ENCODE measurements around the gene UBR4. TPM values are rescaled to one million over a fixed set of nuclear protein-coding genes. Genes with fewer than 3 reads are reported as not detected.

The UBR4 gene
- total and polyA plus RNA-seq, 7 experiments from 2014 or later = 18.9 to 174 (median 151) TPM

DNA sequence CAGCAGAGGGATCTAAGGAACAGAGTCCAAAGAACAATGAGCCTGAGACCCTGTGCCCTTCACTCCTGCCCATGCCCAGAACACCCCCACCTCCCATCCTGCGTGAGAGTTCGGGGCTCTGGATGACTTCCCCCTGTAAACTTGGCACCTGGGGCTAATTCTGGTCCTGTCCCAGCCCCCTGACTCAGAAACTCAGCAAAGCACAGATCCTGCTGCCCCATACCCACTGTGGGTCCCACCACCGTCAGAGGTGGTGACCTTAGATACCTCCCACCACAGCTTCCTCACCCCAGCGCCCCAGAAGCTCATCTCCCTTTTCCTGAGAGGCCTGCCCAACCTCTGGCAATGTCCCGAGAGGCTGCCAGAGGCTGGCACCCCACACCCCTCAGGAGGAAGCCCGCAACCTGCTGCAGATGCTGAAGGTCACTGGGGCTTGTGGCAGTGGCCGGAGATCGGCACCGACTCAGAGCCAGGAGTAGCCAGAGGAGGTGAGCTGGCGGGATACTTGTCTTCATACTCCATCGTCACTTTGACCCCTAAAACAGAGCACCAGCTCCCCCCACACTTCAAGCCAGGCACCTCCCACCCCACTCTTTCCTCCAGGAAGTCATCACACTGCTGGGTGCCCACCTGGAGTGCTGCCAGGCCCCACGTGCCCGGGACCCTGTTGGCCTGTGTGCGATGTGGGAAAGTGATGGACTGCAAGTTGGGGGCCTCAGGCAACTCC lies 142.0 kb downstream of the UBR4 start:
- DNase-seq = no peak
- H3K27ac Mint-ChIP-seq = peak overlapping the region in 1 of 9 donors; percentile 67
- Histone ChIP-seq H3K27ac (ENCODE audit: low read depth, low read length) (no peak overlapping the region), H3K4me3 (ENCODE audit: low read length) (no peak overlapping the region), H3K9me3 (ENCODE audit: control insufficient read depth in 2 of 3, low read length in 3 of 3) (no peaks in the 10 kb centered on the region), H3K27me3 (ENCODE audit: control insufficient read depth in 2 of 2, insufficient read depth in 2 of 2, low read length in 2 of 2) (no peaks in the 10 kb centered on the region), H3K36me3 (ENCODE audit: control insufficient read depth in 2 of 3, insufficient read depth in 3 of 3, low read length in 3 of 3) (peaks cover 0 to 3% (median 0%) of the 10 kb centered on the region in 3 experiments), H3K4me1 (ENCODE audit: control insufficient read depth in 2 of 2, insufficient read depth in 2 of 2, low read length in 2 of 2) (peaks cover 6 to 35% of the 10 kb centered on the region in 2 donors)
- no peaks in the 10 kb centered on the region for H3K27me3 Mint-ChIP-seq
- peaks cover 0 to 2% (median 0%) of the 10 kb centered on the region in 11 donors for H3K9me3 Mint-ChIP-seq
- ATAC-seq = no peak
- ChIA-PET POLR2A (no interaction called here), CTCF (interaction anchor here (0.6 to 1.5 kb wide), 2 partner anchors 43 to 51 kb away, joined by 3 read pairs; no protein-coding TSS in a partner anchor)
- intact Hi-C loops (cut with micrococcal nuclease) = no loop called here
- H3K4me1 Mint-ChIP-seq = peaks cover 22 to 55% (median 41%) of the 10 kb centered on the region in 7 donors
- peaks cover 0 to 9% (median 2%) of the 10 kb centered on the region in 5 donors for H3K36me3 Mint-ChIP-seq
- no peak overlapping the region for H3K4me3 Mint-ChIP-seq

DNA sequence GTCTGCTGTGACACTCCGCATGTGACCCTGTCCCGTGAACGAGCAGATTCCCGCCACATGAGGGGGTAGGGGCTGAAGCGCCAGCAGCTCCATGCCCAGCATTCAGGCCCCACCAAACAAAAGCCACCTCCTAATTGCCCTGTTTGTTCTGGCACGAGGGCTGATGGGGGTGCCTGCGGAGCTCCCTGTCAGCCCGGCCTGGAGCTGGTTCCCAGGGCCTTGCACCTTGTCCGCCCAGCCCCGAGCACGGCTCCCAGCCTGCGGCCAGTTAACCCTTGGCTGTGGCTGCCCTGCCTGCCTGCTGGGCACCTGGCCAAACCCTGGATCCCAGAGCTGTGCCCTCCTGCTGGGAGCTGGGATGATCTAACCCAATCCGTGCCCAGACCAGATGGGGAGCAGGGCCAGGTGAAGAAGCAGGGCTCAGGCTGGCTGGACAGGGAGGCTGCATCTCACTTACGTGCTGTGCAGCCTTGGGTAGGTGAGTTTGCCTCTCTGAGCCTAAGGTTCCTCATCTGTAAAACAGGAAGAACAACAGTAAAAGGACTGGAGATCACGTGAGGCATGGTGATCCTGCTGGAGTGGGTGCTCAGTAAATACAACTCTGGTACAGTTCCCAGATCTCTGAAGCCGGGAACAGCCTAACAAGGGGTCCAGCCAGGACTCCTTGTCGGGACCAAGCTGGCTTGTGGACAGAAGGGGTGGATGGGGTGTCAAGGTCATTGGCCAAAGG lies 142.7 kb downstream of the UBR4 start:
- H3K36me3 Mint-ChIP-seq = peaks cover 0 to 3% (median 0%) of the 10 kb centered on the region in 5 donors
- Histone ChIP-seq H3K27ac (ENCODE audit: low read depth, low read length) (no peak overlapping the region), H3K27me3 (ENCODE audit: control insufficient read depth in 2 of 2, insufficient read depth in 2 of 2, low read length in 2 of 2) (no peaks in the 10 kb centered on the region), H3K4me1 (ENCODE audit: control insufficient read depth in 2 of 2, insufficient read depth in 2 of 2, low read length in 2 of 2) (peaks cover 0 to 28% of the 10 kb centered on the region in 2 donors), H3K36me3 (ENCODE audit: control insufficient read depth in 2 of 3, insufficient read depth in 3 of 3, low read length in 3 of 3) (no peaks in the 10 kb centered on the region), H3K4me3 (ENCODE audit: low read length) (no peak overlapping the region), H3K9me3 (ENCODE audit: control insufficient read depth in 2 of 3, low read length in 3 of 3) (no peaks in the 10 kb centered on the region)
- intact Hi-C loops (cut with micrococcal nuclease) = no loop called here
- CTCF ChIA-PET = interaction anchor here (1.5 kb wide), 1 partner anchor 50 kb away, joined by 3 read pairs; no protein-coding TSS in a partner anchor
- no peak overlapping the region for H3K4me3 Mint-ChIP-seq
- H3K27me3 Mint-ChIP-seq = no peaks in the 10 kb centered on the region
- no peak for ATAC-seq
- H3K9me3 Mint-ChIP-seq = peaks cover 0 to 2% (median 0%) of the 10 kb centered on the region in 11 donors
- H3K4me1 Mint-ChIP-seq = peaks cover 19 to 47% (median 34%) of the 10 kb centered on the region in 7 donors
- H3K27ac Mint-ChIP-seq = no peak overlapping the region
- DNase-seq = no peak
- POLR2A ChIA-PET = no interaction called here

DNA sequence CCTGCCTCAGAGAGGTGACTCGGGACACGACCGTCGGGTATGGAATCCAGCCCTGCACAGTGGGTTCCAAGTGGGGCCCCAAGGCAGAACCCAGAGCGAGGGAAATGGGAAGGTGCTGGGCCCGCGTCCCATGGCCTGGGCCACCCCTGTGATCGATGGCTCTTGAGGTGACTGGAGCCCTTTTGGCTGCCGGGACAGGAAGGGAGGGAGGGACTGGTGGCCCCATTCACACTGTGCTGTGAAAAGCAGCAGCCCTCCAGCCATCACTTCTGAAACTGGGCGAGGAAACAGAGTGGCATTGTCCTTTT lies 143.2 kb downstream of the UBR4 start:
- Histone ChIP-seq H3K27ac (ENCODE audit: low read depth, low read length) (no peak overlapping the region), H3K9me3 (ENCODE audit: control insufficient read depth in 2 of 3, low read length in 3 of 3) (no peaks in the 10 kb centered on the region), H3K4me3 (ENCODE audit: low read length) (no peak overlapping the region), H3K27me3 (ENCODE audit: control insufficient read depth in 2 of 2, insufficient read depth in 2 of 2, low read length in 2 of 2) (no peaks in the 10 kb centered on the region), H3K4me1 (ENCODE audit: control insufficient read depth in 2 of 2, insufficient read depth in 2 of 2, low read length in 2 of 2) (peaks cover 0 to 22% of the 10 kb centered on the region in 2 donors), H3K36me3 (ENCODE audit: control insufficient read depth in 2 of 3, insufficient read depth in 3 of 3, low read length in 3 of 3) (no peaks in the 10 kb centered on the region)
- DNase-seq = no peak
- Mint-ChIP-seq H3K27me3 (no peaks in the 10 kb centered on the region), H3K9me3 (peaks cover 0 to 6% (median 0%) of the 10 kb centered on the region in 11 donors), H3K36me3 (peaks cover 0 to 3% (median 0%) of the 10 kb centered on the region in 5 donors), H3K27ac (no peak overlapping the region), H3K4me1 (peaks cover 21 to 46% (median 30%) of the 10 kb centered on the region in 7 donors), H3K4me3 (no peak overlapping the region)
- ATAC-seq = no peak
- ChIA-PET POLR2A (no interaction called here), CTCF (interaction anchor here (1.5 kb wide), 1 partner anchor 50 kb away, joined by 3 read pairs; no protein-coding TSS in a partner anchor)
- intact Hi-C loops (cut with micrococcal nuclease) = no loop called here

DNA sequence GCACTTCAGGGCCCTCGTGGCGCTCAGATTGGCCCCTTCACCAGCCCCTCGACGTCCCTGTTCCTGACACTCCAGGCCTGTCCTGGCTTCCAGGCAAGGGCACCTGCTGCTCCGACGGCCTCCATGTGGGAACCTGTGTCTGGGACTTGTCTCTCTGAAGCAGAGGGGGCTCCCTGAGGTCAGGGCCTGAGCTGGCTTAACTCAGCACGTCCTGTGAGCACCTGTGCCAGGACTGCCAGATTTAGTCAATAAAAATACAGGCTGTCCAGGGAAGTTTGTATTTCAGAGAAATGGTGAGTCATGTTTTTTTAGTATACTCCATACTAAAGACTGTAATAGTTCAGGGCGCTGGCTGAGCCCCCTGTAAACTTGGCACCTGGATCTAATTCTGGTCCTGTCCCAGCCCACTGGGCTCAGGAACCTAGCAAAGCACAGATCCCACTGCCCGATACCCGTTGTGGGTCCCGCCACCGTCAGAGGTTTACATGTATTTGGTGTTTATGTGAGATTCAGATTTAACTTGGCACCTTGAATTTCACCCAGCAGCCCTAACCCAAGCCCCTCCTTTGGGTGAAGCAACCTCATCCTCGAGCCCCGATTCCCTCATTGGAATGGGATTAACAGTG lies 143.7 kb downstream of the UBR4 start:
- DNase-seq = no peak
- Histone ChIP-seq H3K9me3 (ENCODE audit: control insufficient read depth in 2 of 3, low read length in 3 of 3) (no peaks in the 10 kb centered on the region), H3K27me3 (ENCODE audit: control insufficient read depth in 2 of 2, insufficient read depth in 2 of 2, low read length in 2 of 2) (no peaks in the 10 kb centered on the region), H3K36me3 (ENCODE audit: control insufficient read depth in 2 of 3, insufficient read depth in 3 of 3, low read length in 3 of 3) (no peaks in the 10 kb centered on the region), H3K4me3 (ENCODE audit: low read length) (no peak overlapping the region), H3K4me1 (ENCODE audit: control insufficient read depth in 2 of 2, insufficient read depth in 2 of 2, low read length in 2 of 2) (peaks cover 0 to 18% of the 10 kb centered on the region in 2 donors), H3K27ac (ENCODE audit: low read depth, low read length) (no peak overlapping the region)
- ChIA-PET CTCF (no interaction called here), POLR2A (no interaction called here)
- no peak for ATAC-seq
- Mint-ChIP-seq H3K36me3 (peaks cover 0 to 1% (median 0%) of the 10 kb centered on the region in 5 donors), H3K4me3 (no peak overlapping the region), H3K9me3 (peaks cover 0 to 8% (median 2%) of the 10 kb centered on the region in 11 donors), H3K4me1 (peaks cover 17 to 43% (median 27%) of the 10 kb centered on the region in 7 donors), H3K27me3 (peaks cover 0 to 2% (median 0%) of the 10 kb centered on the region in 5 donors), H3K27ac (no peak overlapping the region)
- intact Hi-C loops (cut with micrococcal nuclease) = no loop called here

DNA sequence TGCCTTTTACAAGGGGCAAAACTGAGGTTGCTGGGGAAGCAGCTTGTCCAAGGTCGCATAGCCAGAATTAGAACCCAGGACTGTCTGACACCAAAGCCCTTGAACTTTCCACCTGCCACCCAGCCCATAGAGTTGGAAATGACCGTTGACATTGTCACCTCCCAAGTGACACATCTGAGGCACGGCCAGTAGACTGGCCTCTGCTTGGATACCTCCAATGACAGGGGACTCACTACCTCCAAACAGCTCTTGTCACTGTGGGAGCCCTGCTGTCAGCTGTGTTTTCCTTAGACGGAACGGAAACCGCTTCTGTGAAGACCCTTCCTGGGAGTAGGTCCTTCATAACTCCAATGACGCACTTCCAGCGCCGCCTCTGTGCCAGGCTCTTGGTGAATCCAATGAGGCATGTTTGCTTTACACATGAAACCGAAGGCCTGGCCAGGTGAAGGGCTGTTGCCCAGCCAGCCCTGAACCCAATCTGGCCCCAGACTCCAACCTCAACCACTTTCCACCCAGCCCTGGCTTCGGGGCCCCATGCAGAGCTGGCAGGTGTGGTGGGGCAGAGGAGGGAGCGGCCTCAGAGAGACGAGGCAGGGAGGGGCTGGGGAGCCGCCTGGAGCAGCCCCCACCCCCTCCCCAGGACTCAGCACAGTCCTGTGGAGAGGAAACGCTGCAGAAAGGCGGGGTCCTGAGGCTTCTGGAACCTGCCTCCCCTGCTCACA lies 144.4 kb downstream of the UBR4 start:
- Mint-ChIP-seq H3K27me3 (peaks cover 0 to 4% (median 0%) of the 10 kb centered on the region in 5 donors), H3K4me3 (no peak overlapping the region), H3K27ac (no peak overlapping the region), H3K4me1 (peaks cover 15 to 40% (median 26%) of the 10 kb centered on the region in 7 donors), H3K36me3 (peaks cover 0 to 5% (median 0%) of the 10 kb centered on the region in 5 donors), H3K9me3 (peaks cover 0 to 13% (median 4%) of the 10 kb centered on the region in 11 donors)
- Histone ChIP-seq H3K4me3 (ENCODE audit: low read length) (no peak overlapping the region), H3K27me3 (ENCODE audit: control insufficient read depth in 2 of 2, insufficient read depth in 2 of 2, low read length in 2 of 2) (no peaks in the 10 kb centered on the region), H3K9me3 (ENCODE audit: control insufficient read depth in 2 of 3, low read length in 3 of 3) (no peaks in the 10 kb centered on the region), H3K27ac (ENCODE audit: low read depth, low read length) (no peak overlapping the region), H3K36me3 (ENCODE audit: control insufficient read depth in 2 of 3, insufficient read depth in 3 of 3, low read length in 3 of 3) (no peaks in the 10 kb centered on the region), H3K4me1 (ENCODE audit: control insufficient read depth in 2 of 2, insufficient read depth in 2 of 2, low read length in 2 of 2) (peaks cover 0 to 11% of the 10 kb centered on the region in 2 donors)
- intact Hi-C loops (cut with micrococcal nuclease) = no loop called here
- no peak for ATAC-seq
- POLR2A ChIA-PET = no interaction called here
- no peak for DNase-seq
- CTCF ChIA-PET = no interaction called here

DNA sequence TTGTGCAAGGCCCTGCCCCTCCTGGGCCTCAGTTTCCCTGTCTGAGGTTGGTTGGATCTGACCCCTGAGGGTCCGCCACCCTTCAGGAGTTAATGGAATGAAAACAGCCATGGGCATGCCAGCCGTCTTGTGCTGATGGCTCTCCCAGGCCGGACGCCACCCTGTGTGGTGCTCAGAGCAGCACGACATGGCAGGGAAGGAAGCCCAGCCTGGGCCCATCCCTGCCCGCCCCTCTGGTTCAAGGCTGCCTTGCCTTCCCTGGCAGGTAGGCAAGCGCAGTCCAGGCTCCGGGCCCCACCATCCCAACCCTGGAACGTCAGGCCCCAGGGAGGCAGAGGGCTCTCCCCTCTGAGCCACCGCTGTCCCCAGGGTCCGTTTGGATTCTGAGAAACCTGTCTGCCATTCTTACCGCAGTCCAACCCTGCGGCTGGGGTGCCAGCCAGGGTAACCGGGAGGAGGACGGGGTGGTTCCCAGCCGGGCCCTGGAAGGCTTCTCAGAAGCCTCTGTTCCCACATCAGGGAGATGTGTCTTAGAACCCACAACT lies 145.1 kb downstream of the UBR4 start:
- H3K27ac Mint-ChIP-seq = no peak overlapping the region

More for the DNA sequence above, 145.1 kb downstream of the UBR4 start:
- Mint-ChIP-seq H3K4me1 (peaks cover 11 to 33% (median 19%) of the 10 kb centered on the region in 7 donors), H3K27me3 (peaks cover 0 to 4% (median 0%) of the 10 kb centered on the region in 5 donors), H3K36me3 (peaks cover 0 to 5% (median 0%) of the 10 kb centered on the region in 5 donors), H3K9me3 (peaks cover 0 to 13% (median 4%) of the 10 kb centered on the region in 11 donors), H3K4me3 (no peak overlapping the region)
- no peak for DNase-seq
- intact Hi-C loops (cut with micrococcal nuclease) = no loop called here
- Histone ChIP-seq H3K36me3 (ENCODE audit: control insufficient read depth in 2 of 3, insufficient read depth in 3 of 3, low read length in 3 of 3) (no peaks in the 10 kb centered on the region), H3K27me3 (ENCODE audit: control insufficient read depth in 2 of 2, insufficient read depth in 2 of 2, low read length in 2 of 2) (no peaks in the 10 kb centered on the region), H3K4me1 (ENCODE audit: control insufficient read depth in 2 of 2, insufficient read depth in 2 of 2, low read length in 2 of 2) (peaks cover 0 to 10% of the 10 kb centered on the region in 2 donors), H3K27ac (ENCODE audit: low read depth, low read length) (no peak overlapping the region), H3K4me3 (ENCODE audit: low read length) (no peak overlapping the region), H3K9me3 (ENCODE audit: control insufficient read depth in 2 of 3, low read length in 3 of 3) (no peaks in the 10 kb centered on the region)
- ATAC-seq = no peak
- POLR2A ChIA-PET = no interaction called here
- CTCF ChIA-PET = no interaction called here

Measured in naive thymus-derived CD4-positive, alpha-beta T cell (primary cell).